Right lobe of liver (tissue), 6 donors: ENCODE results near the gene CYP2W1. TPM values are rescaled to one million over a fixed set of nuclear protein-coding genes. Genes with fewer than 3 reads are reported as not detected.

Experiments used
- ATAC-seq, 4 donors: fragments of 200-7000 bp; cut with Tn5 transposase; one replicate each; pipeline ENCODE4 v1.9.1; 2020; ENCODE audit warnings: mild to moderate bottlenecking in 4 of 4, moderate library complexity in 4 of 4
- DNase-seq, 3 donors: peaks; one replicate each; pipeline ENCODE4 v3.0.0-alpha.2; 2020
- H3K27ac ChIP-seq, 3 donors: fragments of 200-600 bp; one replicate each; pipeline ENCODE4 v1.8.0; 2022
- H3K27me3 ChIP-seq, 2 donors: fragments of 200-600 bp; one replicate each; pipeline ENCODE4 v1.8.0; 2022
- H3K36me3 ChIP-seq, 4 donors: fragments of 200-600 bp; sonication (generic) in 1 of 4; one replicate each; pipeline versions ENCODE4 v1.5.1 to v1.8.0; 2017 to 2022; ENCODE audit warnings: control low read depth in 1 of 4
- H3K4me1 ChIP-seq, 4 donors: fragments of 200-600 bp; sonication (generic) in 1 of 4; one replicate each; pipeline versions ENCODE4 v1.5.1 to v1.8.0; 2017 to 2022; ENCODE audit warnings: control low read depth in 1 of 4
- H3K4me3 ChIP-seq, 3 donors: fragments of 200-600 bp; one replicate each; pipeline ENCODE4 v1.8.0; 2022
- H3K9me3 ChIP-seq, 4 donors: fragments of 200-600 bp; sonication (generic) in 1 of 4; one replicate each; pipeline versions ENCODE4 v1.5.1 to v1.8.0; 2017 to 2022; ENCODE audit warnings: control low read depth in 1 of 4
- POLR2A ChIP-seq: fragments of 450-650 bp; IDR thresholded peaks from one replicate; pipeline ENCODE4 v1.6.1; 2017; ENCODE audit warnings: antibody characterized with exemption, mild to moderate bottlenecking
- WGBS: methylation state at CpG from one replicate; pipeline ENCODE4 v1.1.6; 2018; ENCODE audit warnings: low coverage, low lambda C conversion rate; ENCODE audit not compliant: insufficient coverage; ENCODE audit errors: missing lambda C conversion rate; 5-methylcytosine and 5-hydroxymethylcytosine counted together
- intact Hi-C, 2 donors: fragments of 100-400 bp; cut with DNase I; formaldehyde crosslinking; loops; one replicate each; pipeline versions ENCODE4 v1.11.2 to v1.14.1; 2022
- total RNA-seq, 6 experiments: library from RNA; depleted of rRNA in 2 of 6; stranded (reverse); fragments of >200 nt in 2 of 6; fragmentation: NEBNext Ultra II Directional in 3 of 6; extraction: Animal tissue kit (Norgen Biotek cat#: 25700) in 3 of 6; gene quantifications; one replicate each; pipeline versions ENCODE4 v1.1.0 to v1.2.4, GENCODE V29; 2016 to 2023
- TF ChIP-seq, protein P1 (sequence below), 4 donors: fragments of 200-600 bp in 3 of 4; fragments of 450-650 bp in 1 of 4; IDR thresholded peaks; one replicate each; pipeline versions ENCODE4 v1.5.1 to v1.8.0; 2016 to 2022; ENCODE audit warnings: antibody characterized with exemption in 4 of 4, mild to moderate bottlenecking in 2 of 4
- donor health status: DM: no; HTN: yes; CAD: no.
- donor health status: DM: no; HTN: no; CAD: no.
- donor health status: DM: no; HTN: no; CAD: no.
- donor health status: DM: no; HTN: yes; CAD: no.
- donor health status: DM: no; HTN: yes; CAD: no.

Gene CYP2W1
- total RNA-seq, 6 experiments from 2014 or later = not detected

DNA sequence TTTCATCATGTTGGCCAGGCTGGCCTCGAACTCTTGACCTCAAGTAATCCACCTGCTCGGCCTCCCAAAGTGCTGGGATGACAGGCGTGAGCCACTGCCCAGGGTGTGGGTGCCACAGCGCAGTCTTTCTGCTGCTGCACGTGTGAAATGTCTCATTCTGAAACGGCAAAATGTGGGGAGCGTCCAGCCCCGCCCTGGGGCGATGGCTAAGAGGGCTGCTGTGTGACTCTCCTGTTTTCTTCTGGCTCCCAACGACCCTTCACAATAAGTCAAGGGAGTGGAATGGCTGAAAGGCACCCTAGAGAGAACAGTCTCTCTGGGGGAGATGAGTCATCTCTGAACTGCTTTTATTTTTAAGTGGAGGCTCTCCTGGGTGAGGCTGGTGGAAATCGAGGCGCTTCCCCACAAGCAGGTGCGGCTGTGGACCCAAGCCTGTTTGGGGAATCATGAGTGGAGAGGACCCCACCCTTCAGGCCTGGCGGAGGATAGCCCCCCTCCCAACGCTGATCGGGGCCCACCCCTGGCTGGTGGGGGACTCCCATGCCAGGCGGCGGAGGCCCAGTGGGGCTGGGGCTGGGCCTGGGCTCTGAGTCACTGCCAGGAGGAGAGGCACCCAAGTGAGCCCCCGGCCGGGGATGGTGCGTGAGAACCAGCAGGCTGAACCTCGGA, 46.5 kb upstream of the CYP2W1 start:
- no peak for TF ChIP-seq POLR2A
- TF ChIP-seq, protein P1, sequence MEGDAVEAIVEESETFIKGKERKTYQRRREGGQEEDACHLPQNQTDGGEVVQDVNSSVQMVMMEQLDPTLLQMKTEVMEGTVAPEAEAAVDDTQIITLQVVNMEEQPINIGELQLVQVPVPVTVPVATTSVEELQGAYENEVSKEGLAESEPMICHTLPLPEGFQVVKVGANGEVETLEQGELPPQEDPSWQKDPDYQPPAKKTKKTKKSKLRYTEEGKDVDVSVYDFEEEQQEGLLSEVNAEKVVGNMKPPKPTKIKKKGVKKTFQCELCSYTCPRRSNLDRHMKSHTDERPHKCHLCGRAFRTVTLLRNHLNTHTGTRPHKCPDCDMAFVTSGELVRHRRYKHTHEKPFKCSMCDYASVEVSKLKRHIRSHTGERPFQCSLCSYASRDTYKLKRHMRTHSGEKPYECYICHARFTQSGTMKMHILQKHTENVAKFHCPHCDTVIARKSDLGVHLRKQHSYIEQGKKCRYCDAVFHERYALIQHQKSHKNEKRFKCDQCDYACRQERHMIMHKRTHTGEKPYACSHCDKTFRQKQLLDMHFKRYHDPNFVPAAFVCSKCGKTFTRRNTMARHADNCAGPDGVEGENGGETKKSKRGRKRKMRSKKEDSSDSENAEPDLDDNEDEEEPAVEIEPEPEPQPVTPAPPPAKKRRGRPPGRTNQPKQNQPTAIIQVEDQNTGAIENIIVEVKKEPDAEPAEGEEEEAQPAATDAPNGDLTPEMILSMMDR (IDR thresholded peaks at IDR 0.05) = no peak
- Histone ChIP-seq H3K36me3 (no peaks in the 10 kb centered on the region), H3K27me3 (no peaks in the 10 kb centered on the region), H3K4me1 (no peaks in the 10 kb centered on the region), H3K9me3 (no peaks in the 10 kb centered on the region), H3K27ac (no peak overlapping the region), H3K4me3 (no peak overlapping the region)
- WGBS = 100% methylated on average over 2 of the region's 22 CpGs
- intact Hi-C loops = no loop called here
- DNase-seq (peak in 2 of 3 donors; percentile 11 to 48), ATAC-seq (no peak)

GRCh38 chr7:937856-938484, 45.0 kb upstream of the CYP2W1 start:
- Histone ChIP-seq H3K36me3 (no peaks in the 10 kb centered on the region), H3K27ac (no peak overlapping the region), H3K9me3 (no peaks in the 10 kb centered on the region), H3K4me3 (no peak overlapping the region), H3K27me3 (no peaks in the 10 kb centered on the region), H3K4me1 (no peaks in the 10 kb centered on the region)
- WGBS = 79% methylated on average over 9 of the region's 16 CpGs
- ATAC-seq = no peak
- DNase-seq = peak in 2 of 3 donors; percentile 3 to 6
- no peak for TF ChIP-seq POLR2A
- TF ChIP-seq, protein P1 (IDR thresholded peaks at IDR 0.05) = no peak
- intact Hi-C loops = no loop called here

GRCh38 chr7:938546-939185, 44.3 kb upstream of the CYP2W1 start:
- DNase-seq = peak in 2 of 3 donors; percentile 17 to 39

GRCh38 chr7:939843-940242, 43.1 kb upstream of the CYP2W1 start:
- TF ChIP-seq, protein P1 (IDR thresholded peaks at IDR 0.05) = no peak
- no peak for TF ChIP-seq POLR2A
- DNase-seq (peak in 1 of 3 donors; percentile 4), ATAC-seq (no peak)
- no peak overlapping the region for H3K4me3 ChIP-seq
- no peaks in the 10 kb centered on the region for H3K9me3 ChIP-seq
- no CpG with 5 or more reads among the region's 4 CpGs for WGBS
- H3K4me1 ChIP-seq = no peaks in the 10 kb centered on the region
- H3K27me3 ChIP-seq = no peaks in the 10 kb centered on the region
- no peak overlapping the region for H3K27ac ChIP-seq
- intact Hi-C loops = no loop called here
- H3K36me3 ChIP-seq = no peaks in the 10 kb centered on the region

More at GRCh38 chr7:938546-939185, 44.3 kb upstream of the CYP2W1 start:
- no peak for TF ChIP-seq POLR2A
- TF ChIP-seq, protein P1 (IDR thresholded peaks at IDR 0.05) = no peak
- no peak for ATAC-seq
- Histone ChIP-seq H3K27ac (no peak overlapping the region), H3K9me3 (no peaks in the 10 kb centered on the region), H3K4me3 (no peak overlapping the region), H3K36me3 (no peaks in the 10 kb centered on the region), H3K27me3 (no peaks in the 10 kb centered on the region), H3K4me1 (no peaks in the 10 kb centered on the region)
- intact Hi-C loops = no loop called here
- WGBS = 100% methylated on average over 4 of the region's 27 CpGs
